GM18499 (cell line): Measurements from ENCODE around the gene NUDT14.

Experiments used
- ATAC-seq: cut with Tn5 transposase; IDR thresholded peaks from one replicate; pipeline ENCODE4 v1.9.1; 2021; ENCODE audit warnings: moderate number of reproducible peaks; ENCODE audit not compliant: insufficient read depth, unreplicated experiment

Gene NUDT14

GRCh38 chr14:105213361-105213760, 32.2 kb upstream of the NUDT14 start:
- ATAC-seq = no peak

DNA sequence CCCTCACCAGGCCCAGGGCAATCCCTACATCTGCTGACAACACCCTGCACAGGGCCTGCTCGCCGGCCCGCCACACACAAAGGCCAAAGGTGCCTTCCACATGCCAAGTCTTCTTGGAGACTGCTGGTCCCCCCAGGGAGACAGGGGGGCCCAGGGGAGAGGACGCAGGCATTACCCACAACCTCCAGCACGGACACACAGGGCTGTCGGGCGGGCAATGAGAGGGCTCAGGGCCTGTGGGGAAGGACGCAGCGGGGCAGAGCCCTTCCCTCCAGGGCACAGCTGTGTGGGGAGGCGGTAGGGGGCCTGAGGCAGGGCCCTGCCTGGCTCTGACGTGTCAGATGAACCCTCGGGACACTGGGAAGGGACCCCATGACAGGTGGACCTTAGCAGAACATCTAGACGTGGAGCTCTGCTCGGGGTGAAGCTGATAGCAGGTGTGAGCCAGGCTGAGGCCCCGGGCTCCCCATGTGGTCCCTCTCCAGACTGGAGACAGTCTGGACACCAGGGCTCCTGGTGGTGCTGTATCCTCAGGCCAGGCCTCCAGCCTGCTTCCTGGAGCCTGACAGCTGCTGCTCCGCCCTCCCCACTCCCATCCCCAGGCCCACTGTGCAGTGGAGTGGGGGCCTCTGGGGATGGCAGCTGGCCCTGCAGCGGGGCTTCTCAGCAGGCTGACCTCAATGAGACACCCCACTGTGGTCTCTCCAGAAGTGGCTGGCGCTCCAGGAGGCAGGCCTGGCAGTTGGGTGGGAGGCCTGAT, 31.6 kb upstream of the NUDT14 start:
- ATAC-seq = no peak

DNA sequence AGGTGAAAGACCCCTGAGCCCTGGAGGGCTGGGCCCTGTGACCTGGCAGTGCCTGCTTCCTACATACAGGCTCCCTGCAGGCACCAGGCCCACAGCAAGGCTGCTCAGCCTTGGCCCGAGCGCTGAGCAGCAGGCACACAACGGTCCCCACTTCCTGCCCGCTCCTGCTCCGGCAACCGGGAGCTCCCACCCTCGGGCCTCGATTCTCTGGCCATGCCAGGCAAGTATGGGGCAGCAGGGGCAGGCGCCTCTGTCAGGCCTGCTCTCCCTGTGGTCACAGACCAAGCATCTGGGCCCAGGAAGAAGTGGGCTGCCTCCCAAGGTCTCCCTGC, 30.6 kb upstream of the NUDT14 start:
- ATAC-seq = no peak

- ATAC-seq = no peak
Observed at GRCh38 chr14:105211086-105211757, 30.1 kb upstream of the NUDT14 start.

GRCh38 chr14:105210266-105211025, 29.3 kb upstream of the NUDT14 start:
- no peak for ATAC-seq

DNA sequence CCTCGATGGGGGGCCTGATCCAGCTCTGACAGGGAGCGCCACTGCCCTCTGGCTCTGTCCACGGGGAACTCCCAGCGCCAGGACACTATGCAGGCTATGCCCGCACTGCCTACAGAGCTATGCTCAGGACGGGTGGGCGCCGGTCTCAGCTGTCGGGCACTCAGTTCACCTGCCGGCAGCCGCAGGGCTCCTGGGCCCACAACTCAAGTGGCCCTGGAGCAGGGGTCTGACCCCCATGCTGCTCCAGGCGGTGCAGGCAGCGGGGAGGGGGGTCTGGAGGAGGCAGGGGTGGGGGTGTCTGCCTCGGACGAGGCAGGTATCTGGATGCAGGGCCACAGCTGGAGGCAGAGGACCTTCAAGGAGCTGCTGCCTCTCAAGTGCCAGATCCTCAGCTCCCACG, 28.5 kb upstream of the NUDT14 start:
- ATAC-seq = no peak

GRCh38 chr14:105209091-105209490, 28.0 kb upstream of the NUDT14 start:
- ATAC-seq = no peak

GRCh38 chr14:105208738-105209075, 27.6 kb upstream of the NUDT14 start:
- ATAC-seq = no peak

DNA sequence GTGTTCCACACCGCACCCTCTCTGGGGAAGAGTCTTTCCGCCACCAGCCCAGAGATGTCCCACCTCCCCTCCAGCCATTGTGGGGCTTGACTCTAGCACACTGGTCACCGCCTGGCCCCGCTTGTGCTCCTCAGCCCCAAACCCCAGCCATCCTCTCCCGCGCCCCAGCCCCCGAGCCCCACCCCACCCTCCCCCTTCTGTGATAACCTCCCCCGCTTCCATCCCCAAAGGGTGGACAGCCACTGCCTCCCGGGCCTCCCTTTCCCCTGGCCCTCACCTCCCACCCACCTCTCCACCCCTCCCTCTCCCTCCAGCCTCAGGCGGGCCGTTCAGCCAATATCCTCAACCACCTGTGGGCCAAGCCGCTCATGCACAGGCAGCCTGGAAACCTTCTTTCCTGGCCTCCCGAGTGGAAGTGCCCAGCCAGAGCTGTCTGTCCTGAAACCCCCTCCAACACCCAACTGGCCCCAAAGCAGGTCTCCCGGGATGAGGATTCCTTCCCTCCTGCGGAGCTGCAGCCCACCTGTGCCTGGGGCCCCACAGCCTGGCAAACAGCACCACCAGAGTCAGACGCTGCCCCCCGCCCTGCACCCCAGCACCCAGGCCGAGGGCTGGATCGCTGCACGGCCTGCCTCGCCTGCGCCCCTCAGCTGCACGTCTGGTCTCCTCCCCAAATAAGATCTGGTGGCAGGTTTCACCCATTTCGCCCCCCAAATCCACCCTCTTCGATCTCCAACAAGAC, 27.1 kb upstream of the NUDT14 start:
- ATAC-seq = no peak

GRCh38 chr14:105207460-105207901, 26.4 kb upstream of the NUDT14 start:
- no peak for ATAC-seq

DNA sequence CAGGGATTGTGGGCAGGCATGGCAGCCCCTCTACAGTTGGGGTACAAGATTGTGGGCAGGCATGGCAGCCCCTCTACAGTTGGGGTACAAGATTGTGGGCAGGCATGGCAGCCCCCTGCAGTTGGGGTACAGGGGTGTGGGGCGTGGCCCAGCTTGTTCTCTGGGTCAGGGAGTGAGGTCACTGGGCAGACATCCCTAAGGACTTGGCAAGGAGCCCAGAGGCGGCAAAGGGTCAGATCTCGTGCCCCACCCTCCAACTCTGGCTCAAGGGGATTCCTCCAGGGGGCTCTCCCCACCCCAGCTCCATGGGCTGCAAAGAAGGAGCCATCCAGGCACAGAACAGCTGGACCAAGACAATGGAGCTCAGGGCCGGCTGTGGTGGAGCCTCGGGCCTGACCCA, 25.8 kb upstream of the NUDT14 start:
- no peak for ATAC-seq

DNA sequence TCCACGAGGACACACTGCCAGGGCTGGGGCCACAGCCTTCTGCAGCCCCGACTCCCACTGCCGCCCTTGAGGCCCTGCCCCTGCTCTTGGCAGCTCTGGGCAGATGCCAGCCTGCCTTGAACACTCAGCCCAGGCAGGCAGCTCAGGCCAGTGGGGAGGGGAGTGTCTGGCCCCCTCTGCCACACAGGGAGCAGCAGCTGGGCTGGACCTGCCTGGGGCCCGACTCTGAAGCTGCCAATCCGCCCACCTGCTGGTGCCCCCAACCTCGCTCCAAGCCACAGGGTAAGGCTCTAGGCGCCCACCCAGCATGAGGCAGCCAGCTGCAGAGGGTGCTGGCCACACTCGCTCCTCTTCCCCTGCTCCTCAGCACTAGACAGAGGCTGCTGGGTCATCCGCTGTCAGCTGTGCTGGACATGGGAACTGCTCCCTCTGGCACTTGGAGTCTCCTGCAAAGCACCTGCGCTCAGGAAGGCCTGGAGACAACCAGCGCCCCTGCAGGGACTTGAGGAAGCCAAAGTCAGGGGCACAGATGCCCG, 24.6 kb upstream of the NUDT14 start:
- no peak for ATAC-seq

DNA sequence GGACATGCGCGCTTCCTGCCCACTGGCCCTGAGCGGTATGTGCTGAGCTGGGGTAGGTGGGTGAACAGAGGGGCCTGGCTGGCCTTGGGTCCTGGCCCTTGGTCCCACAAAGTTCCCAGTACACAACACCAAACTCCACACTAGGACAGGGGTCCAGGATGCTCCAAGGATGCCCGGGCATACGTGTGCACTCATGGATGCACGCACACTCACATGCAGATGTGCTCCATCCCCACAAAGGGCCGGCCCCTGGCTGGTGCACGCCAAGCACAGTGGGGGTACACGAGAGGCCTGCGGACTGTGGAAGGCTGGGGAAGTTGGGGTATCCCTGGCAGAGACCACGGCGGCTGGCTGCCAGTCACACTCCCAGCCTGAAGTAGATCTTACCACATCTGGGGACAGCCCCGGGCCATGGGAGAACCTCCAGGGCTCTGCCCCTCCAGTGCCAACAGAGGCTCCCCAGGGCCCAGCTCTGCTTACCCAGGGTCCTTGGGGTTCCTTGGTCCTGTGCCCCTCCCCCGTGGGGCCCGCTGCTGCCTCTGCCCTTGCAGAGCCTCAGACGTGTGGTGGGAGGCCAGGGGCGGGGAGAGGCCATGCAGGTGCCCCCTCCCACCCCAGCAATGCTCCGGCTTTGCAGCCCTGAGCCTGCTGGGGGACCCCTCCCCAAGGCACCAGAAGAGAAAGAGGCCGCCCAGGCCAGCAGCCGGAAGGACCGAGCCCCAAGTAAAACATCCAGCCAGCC, 24.0 kb upstream of the NUDT14 start:
- ATAC-seq = no peak

DNA sequence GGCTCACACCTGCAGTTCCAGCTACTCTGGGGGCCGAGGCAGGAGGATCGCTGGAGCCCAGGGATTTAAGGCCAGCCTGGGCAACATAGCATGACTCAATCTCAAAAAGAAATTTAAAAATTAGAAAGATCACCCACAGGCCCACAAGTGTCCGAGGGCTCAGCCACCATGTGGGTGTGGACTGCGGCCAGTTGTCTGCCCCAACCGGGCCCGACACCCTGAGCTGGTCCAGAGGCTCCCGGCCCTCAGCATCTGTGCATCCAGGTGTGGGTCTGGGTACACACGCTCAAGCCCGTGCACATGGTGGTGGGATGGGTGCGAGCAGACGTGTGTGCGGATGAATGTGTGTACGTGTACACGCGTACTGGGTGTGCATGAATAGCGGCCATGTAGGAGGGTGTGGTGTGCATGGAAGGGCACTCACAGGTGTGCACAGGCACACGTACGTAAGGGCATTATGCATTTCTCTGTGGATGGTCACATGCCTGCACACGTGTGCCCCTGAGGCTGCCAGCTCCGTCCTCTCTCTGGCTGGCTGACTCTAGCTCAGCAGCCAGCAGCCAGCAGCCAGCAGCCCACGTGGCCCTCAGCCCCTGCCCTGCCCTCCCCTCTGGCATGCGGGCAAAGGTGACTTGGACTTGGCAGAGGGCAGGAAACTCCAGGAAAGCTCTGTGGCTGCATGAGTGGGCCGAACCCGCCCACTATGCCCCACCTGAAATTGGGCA, 23.3 kb upstream of the NUDT14 start:
- ATAC-seq = no peak

GRCh38 chr14:105203701-105204100, 22.6 kb upstream of the NUDT14 start:
- no peak for ATAC-seq

GRCh38 chr14:105203057-105203531, 22.0 kb upstream of the NUDT14 start:
- no peak for ATAC-seq

DNA sequence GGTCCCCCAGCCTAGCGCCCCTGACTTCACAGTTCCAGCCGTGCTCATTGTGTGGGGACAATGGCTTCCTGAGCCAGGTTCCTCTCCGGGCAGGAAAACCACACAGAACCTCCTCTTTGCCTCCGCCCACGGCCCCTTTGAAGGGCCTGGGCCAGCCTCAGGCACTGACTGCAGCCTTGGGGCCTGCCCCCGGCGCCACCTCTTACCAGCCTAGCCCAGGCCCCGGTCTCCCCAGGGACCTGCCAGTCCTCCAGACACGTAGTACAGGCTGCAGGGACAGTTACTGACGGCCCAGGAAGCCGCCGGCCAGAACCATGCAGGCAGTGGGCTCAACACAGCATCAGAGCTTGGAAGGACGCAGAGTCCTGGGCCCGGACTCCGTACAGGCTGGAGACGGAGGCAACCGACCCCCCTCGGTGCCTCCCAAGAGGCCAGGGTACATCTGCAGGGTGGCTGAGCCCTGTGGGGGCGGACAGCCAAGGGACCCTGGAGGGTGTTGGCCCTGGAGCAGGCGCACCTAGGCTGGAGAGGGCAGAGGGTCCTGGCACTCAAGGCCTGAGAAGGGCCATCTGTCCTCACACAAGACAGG, 20.9 kb upstream of the NUDT14 start:
- no peak for ATAC-seq

DNA sequence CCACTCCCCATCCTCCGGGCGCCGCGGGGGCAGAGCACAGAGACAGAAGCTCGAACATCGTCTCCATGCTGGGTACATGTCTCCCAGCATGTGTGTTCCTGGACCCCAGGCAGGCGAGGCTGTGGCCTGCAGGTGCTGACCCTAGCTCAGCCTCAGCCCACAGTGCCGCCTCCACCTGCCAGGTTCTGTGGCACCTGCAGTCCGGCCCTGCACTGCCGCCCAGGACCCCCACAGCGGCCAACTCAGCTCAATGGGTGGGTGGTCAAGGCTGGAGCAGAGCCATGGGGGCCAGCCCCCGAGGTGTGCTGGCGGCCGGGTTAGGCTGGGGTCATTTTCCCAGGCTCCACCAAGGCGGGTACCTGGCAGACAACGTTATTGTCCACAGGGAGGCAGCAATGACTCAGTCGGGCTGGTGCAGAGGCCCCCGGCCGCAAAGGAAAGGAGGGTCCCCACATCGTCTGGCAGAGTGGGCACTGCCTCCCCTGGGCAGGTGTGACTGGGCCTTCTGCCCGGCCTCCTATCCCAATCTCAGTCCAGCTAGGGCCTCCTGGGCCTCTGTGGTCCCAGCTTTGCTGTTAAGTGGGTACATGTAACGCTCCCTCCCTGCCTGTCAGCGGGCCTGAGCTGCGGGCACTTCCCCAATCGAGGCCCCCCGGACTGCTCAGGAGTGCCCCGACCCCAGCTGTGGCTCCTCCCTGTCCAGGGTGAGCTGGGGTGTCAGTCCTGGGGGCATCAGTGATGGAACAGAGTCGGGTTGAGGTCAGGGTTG, 20.2 kb upstream of the NUDT14 start:
- ATAC-seq = no peak
